NCI-H1436 treated with DMSO at 0.1 percent for 48 hours (cell line): ENCODE measurements around the gene FAM170B.
A peak's percentile ranks its signal among the peaks of the same experiment; 100 is the strongest.

Source experiments
- DNase-seq: peaks from one replicate; lab custom pipeline; 2025; lab: John Stamatoyannopoulos, UW

The FAM170B gene

DNA sequence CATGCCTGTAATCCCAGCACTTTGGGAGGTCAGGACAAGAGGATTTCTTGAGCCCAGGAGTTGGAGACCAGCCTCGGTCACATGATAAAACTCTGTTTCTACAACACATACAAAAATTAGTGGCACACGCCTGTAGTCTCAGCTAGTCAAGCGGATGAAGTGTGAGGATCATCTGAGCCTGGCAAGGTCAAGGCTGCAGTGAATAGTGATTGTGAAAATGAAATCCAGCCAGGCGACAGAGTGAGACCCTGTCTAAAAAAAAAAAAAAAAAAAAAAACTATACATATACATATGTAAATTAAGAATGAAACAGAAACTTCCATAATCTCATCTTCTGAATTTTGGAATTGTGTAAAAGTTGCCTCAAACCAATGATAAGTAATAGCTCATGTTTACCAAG lies 18.2 kb upstream of the FAM170B start:
- DNase-seq, result no peak

DNA sequence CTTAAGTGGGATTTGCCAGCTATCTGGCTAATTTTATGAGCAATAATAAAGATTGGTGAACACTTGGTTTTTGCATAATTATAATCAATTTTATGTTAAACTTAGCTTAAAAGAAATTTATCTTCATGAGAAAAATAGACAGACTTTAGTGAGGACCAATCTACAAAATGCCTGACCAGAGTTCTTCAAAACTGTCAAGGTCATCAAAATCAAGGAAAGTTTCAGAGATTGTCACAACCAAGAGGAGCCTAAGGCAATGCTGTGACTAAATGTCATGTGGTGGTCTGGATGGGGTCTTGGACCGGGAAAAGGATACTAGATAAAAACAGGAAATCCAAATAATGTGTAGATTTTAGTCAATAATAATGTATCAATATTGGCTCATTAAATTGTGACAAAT lies 17.7 kb upstream of the FAM170B start:
- DNase-seq, result no peak

DNA sequence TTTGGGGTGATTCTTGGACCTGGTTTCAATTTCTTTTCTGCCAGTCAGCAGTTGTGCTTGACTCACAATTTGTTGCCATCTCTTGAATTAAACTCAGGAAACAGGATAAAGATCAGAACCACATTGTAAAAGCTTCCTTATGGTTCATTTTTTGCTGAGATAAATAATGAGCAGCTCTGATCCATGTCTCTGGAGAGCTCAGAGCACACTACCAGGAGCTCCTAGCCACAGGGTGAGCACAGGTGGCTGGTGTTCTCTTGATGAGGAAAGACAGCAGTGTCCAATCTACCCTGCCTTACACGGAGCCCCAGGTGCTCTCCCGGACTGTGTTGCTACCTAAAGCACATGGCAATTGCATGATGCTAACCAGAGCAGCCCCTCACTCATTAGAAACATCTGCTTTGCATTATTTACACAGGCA lies 17.2 kb upstream of the FAM170B start:
- DNase-seq, result no peak

DNA sequence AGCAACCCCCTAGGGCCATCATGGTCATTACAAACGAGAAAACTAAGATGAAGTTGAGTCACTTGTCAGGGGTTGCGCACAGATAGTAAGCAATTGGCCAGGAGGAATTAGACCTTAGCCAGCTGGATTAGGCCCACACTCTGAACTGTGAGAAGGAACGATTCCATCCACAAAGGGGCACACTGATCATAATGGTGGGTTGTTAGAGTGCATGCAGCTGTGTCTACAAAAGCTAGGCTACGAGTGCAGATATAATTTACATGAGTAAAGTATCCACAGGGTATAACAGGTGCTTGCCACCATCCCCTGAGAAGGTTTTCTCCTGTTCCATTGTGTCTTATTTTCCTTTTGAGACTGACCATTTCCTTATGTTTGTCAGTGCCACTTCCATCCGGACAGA lies 16.6 kb upstream of the FAM170B start:
- DNase-seq, result peak; percentile 25

DNA sequence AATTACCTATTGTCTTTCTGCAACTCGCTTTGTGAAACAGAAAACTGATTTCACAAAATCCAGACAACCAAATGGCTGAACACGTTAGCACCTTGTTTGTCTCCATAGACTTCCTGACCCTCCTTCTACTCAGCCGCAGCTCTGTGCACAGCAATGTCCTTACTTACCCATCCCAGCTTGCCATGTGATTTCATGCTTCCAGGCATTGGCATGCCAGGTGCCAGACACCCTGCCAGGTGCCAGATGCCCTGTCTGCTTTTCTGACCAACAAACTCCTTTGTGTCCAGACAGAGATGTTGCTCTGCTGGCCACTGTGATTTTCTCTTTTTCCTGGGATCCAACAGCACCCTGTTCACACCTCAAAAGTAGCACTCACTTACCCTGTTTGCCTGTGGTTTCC lies 16.1 kb upstream of the FAM170B start:
- no peak for DNase-seq

DNA sequence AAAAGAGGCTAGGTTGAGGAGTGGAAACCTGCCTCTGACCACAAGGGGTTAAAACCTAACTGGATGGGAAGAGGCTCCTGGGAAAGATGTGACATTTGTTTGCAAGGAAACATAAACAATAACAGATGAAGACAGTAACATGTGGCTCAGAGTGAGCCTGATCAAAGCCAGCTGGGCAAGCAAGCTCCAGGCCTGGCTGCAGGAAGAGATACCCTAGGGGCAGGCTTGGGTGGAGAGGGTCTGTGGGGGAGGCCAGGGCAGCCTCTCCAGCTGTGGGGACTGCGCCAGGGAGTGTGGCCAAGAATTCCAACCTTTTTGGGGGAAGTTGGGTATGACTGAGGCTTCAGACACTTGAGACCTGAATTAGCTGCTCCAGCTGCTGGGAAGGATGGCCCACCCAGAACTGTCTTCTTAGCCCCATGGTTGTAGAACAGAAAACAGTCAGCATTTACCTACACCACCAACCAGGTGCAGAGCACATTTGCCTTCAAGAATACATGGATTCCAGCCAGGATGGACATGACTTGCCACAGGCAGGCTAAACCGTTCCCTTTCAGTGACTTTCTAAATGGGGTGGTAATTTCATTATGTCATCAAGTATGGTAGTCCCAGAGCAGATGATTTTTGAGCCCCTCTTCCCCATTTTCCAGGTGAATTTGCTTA lies 10.4 kb upstream of the FAM170B start:
- DNase-seq, result no peak

DNA sequence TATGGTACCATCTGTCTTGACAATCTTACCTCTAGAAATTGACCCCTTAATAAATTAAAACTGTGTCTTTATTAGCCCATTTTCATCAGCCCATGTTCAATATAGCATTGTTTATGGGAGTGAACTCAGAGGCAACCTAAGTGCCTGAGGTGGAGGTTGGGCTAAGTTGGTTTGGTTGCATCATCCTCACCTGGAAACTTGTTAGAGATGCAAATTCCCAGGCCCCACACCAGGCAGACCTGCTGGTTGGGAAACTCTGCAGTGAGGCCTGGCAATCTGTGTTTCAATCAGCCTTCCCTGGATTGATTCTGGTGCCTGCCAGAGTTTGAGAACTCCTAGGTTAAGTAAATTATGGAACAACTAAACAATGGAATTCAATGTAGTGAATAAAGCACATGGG lies 9.4 kb upstream of the FAM170B start:
- DNase-seq, result no peak

DNA sequence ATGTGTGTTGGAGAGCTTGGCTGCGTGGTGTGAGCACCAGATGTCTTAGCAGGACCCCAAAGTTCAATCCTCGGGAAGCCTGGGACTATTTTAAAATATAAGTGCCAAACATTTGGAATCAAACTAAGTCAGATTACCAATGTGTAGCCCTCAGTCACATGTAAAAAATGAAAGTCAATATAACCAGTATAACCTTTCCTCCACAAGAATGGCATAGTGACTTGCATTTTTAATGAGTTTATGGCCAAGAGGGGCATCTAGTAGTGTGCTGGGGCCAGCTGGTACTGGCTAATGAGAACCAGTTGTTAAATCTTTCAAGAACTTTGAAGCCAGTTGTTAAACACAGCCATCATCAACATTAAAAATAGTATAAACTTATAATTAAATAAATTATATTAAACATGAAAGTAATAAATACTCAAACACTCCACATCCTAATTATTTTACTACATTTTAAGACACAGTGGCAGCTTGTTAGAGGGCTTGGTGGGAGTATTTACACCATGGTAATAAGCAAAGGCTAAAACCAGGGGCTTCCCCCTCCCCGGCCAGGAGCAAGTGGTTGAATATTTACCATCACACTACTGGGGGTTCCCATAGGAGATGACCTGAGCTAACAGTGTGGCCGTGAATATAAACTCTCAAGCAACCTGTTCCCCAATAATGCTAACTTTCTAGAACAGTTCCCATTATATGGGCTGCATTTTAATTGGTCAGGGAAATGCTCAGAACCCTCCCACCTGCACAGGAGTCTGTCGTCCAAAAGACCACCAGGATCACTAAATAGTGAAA lies 7.9 kb upstream of the FAM170B start:
- no peak for DNase-seq

DNA sequence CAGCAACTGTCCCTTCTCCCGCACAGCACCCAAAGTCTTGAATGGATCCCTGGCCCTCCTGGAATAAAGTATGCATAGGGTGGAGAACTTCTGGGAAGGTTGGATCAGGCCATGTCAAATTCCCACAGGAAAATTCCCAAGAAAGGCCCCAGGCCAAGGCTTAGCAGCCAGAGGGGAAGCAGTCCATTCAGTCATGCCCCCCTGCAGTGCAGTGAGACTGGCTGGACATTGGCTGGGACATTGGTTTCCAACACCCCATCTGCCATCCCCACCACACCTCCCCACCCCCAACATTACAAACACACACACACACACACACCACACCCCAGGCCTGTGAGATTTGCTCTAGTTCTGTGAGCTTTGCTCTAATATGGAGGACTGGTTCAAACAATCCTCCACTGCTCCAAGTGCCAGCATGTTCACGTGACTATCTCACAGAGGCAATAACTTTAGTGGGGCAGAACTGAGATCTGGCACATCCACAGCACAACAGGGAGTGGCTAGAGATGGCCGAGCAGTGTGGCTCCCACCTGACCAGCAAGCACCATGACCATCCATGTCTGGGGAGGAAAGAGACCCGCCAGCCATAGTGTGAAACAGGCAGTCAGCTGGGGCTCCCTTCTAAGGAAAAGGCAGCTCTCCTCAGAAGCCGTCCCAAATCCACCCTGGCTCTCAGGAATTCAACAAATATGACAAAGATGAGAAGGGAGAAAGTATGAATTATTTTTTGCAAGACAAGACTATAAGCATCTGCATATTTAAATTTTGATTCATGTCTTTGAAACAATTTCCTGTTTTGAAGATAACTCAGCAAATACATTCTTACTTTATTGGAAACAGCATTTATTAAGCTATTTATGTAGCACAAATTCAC lies 6.7 kb upstream of the FAM170B start:
- no peak for DNase-seq

DNA sequence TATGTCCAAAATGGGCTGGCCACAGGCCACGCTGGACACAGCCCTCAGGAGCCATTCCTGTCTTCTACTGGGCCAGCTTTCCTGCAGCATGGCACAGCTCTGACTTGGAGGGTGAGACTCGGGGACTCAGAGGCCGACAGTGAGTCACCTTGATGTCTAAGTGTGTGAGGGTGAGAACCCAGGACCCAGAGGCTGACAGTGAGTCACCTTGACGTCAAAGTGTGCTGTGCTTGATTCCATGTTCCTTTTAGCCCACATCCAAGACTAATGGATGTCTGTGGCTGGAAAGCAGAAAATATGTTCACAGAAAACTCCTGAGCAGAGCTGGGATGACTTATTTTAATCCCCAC lies 6.0 kb upstream of the FAM170B start:
- no peak for DNase-seq

DNA sequence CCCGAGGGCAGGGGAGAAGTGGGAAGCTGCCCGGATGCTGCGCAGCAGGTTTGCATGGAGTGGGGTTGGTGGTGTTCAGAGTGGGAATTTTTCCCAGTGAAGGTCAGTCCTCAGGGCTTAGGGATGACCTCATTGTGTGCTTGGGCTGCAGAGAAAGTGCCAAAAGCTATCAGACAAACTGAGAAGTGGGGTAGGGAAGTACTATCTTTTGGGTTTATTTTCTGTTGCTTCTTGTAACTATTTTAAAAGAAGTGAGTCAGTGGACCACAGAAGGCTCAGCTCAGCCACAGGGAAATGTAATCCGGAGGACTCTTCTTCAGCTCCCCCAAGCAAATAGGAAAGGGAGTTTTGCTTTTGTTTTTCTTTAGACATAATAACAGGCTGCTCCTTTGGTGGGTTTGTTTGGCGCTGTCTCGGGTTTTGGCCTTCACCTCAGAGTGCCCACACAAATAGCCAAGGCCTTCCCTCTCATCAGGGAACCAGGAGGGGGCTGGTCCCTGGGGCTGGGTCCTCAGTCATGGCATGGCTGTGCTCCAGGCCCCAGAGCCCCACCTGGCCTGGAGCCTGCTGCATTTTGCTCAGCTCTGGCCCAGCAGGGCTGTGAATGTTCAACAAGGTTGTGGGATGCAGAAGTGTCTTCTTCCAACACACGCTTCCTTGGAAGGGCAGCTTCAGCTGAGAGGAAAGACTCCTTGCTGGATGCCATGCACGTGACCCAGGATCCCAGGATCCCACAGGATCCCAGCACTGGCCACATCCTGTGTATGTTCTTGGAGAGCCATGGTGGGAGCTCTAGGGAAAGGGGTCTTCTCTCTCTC lies 5.4 kb upstream of the FAM170B start:
- no peak for DNase-seq

DNA sequence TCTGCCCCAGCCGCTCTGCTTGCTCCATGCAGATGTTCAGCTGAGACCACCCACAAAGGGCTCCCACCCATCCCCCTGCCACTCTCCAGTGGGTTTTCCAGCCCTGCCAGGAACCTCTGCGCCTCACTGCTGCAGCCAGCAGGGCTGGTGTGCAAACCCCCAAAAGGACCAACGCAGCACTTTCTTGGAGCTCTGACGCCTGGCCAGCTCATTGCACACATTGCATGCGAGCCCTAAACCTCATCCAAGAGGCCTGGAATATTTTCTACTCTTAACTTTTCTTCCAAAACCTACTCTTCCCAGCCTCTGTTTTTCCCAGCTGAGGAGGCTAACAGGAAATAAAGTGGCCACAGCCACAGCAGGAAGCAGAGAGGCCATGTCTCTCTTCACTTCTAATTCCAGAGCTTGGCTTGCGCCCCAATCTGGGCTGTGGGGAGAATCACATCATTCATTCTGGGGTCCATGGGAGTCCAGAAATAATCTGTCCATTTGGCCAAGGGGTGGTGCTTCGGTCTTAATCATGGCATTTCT lies 4.6 kb upstream of the FAM170B start:
- DNase-seq, result no peak

DNA sequence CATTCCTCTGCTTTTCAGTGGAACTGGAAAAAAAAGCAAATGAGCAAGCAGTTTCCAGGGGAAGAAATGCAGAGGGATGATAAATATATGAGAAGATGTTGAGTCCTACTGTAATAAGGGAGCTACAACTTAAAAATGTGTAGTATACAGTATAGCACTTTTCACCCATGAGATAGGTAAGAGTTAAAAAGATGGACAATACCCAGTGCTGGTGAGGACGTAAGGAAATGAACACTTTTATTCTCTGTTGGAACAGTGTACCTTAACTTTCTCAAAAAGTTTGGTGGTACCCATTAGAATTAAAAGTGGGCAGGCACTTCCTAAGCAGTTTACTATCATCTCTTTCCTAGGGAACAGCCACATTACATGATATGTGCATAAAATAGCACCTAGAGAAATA lies 2.7 kb upstream of the FAM170B start:
- DNase-seq, result no peak

DNA sequence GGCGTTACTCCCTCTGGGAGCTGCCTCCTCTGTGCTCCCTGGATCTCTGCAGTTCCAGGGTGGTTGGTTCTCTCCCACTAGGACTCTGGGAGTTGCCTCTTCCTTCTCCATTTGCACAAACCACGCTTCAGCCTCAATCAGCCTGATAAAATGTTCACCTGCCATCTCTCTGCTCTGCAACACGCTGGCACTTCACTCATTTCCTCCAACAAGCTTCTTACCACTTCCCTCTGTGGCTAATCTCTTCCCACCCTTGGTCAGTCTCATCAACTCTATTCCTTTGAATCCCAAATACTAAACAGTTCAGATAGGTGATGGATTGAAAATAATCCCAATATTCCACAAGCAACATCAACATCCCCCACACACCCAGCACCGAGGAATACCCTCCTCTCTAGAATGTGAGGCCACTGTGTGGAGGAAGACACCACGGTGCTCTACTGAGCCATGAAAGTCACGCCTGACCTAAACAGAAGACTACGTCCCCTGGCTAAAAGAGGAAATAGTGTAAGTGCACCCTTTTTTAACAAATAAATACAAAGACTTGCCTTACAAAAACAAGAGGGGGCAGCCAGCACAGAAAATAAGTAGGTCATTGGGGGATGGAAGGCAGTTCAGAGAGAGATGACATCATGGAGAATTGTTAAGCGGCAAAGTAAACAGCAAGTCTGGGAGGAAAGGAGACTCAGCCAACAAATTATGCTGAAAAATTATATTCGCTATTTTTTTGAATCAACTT lies 1.9 kb upstream of the FAM170B start:
- no peak for DNase-seq

DNA sequence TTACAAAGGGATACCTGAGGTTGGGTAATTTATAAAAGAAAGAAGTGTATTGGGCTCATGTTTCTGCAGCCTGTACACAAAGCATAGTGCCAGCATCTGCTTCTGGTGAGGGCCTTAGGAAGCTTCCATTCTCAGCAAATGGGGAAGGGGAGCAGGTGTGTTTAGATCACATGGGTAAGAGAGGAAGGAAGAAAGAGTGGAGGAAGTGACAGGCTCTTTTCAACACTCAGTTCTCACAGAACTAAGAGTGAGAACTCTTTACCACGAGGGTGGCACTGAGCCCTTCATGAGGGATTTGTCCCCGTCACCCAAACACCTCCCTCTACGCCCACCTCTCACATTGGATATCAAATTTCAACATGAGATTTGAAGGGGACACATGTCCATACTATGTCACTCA lies 506 bp upstream of the FAM170B start:
- DNase-seq, result no peak

DNA sequence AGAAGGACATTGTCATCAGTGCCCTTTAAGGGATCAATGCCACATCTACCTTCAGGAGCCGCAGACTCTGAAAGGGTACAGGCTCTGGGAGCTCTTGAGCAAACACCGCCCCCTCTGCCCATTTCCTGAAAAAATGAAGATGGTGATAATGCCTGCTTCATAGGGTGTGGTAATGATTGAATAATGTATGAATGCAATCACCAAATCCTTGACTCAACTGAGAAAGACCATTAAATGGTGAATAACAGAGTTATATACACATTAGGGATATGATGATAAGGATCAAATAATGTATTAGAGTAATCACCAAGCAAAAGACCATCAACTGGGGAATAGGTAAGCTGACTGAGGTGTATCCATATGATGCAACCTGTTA lies 1.5 kb downstream of the FAM170B start:
- DNase-seq, result no peak

DNA sequence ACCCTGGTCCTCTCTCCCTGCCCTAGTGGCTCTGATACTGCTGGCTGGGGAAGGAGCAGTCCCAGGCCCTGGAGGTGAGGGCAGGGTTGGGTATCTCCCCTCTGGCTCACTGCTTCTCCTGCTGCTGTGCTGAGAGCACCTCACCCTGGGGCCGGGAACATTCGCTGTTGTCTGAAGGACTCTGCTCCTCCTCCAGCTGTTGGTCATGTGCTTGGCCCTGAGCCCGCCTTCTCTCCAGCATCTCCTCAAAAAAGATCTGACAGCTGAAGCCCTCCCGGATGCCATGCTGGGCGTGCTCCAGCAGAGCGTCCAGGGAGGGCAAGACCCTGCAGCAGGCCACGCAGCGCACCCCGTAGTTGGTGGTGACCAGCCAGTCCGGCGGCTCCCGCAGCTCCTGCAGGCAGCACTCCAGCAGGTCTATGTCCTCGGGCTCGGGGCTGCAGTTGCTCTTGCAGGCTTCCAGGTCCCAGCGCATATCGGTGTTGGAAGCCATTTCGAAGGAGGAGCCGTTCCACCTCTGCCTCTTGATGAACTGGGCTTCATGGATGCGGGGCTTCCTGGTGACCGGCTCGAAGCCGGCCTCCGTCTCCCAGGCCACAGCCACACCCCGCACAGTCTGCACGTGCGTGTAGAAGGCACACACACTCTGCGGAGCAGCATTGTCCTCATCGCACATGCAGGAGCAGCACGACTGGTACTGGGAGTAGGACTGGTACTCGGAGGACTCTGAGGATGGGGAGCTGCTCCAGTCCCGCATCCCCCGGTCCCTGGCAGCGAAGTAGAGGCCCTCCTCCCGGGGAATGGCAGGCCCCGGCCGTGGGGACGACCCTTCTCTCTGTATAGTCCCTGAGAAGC lies 2.1 kb downstream of the FAM170B start:
- no peak for DNase-seq

DNA sequence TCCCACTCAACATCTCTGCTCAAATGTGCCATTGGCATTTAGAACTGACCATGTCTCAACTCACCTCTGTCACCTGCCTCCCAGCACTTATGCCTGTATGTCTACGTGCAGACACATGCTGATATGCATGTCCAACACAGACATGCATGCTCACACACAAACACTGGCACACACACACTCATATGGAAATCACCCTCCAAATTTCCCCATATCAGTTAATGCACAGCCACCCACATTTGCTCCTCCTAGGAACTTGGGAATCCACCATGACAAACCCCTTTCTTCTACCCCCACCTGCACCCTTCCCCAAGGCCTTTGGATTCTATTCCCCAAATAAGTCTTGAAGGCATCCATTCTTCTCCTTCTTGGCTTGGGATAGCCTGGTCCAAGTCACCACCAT lies 4.4 kb downstream of the FAM170B start:
- DNase-seq, result no peak

DNA sequence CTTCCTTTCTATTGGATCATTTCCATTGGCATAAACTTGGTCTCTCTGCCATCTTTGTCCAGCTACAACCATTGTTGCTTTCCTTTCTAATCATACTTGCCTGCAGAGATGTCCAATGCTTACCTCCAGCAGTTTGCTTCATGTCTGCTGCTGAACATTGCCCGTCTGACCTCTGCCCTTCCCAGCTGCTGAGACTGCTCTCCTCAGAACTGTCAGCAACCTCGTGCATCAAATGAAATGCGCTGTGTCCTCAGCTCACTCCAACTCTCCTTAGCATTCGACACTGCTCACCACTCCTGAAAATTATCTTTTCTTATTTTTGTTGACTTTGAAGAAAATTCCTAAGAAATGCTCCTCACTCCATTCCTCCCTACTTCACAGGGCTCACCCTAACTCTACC lies 5.0 kb downstream of the FAM170B start:
- no peak for DNase-seq
